Natural killer cell treated with Interleukin-12 subunit alpha and Interleukin-12 subunit beta and Interleukin-15 and Interleukin-18, amount 100 ng/mL, for 72 hours (primary cell): Measurements from ENCODE around the gene GABBR2. TPM values are rescaled to one million over a fixed set of nuclear protein-coding genes. Genes with fewer than 3 reads are reported as not detected.
A peak's percentile ranks its signal among the peaks of the same experiment; 100 is the strongest.

Experiments
- ATAC-seq, 2 donors: fragments of 150-1000 bp; cut with Tn5 transposase in 1 of 2; sonication (Bioruptor Pico), chemical (Tn5 transposase) in 1 of 2; 2 replicates each; pipeline ENCODE4 v1.10.0; 2021
- DNase-seq: peaks from one replicate; pipeline ENCODE4 v3.0.0; 2022; ENCODE audit warnings: low spot score
- H3K27ac Mint-ChIP-seq, 2 donors: 1 replicate in 1 of 2; 2 replicates in 1 of 2; pipeline ENCODE4 v1.8.0; 2022; ENCODE audit warnings: mixed read lengths in 2 of 2, mild to moderate bottlenecking in 1 of 2, moderate library complexity in 1 of 2
- H3K27me3 Mint-ChIP-seq, 2 donors: 1 replicate in 1 of 2; 2 replicates in 1 of 2; pipeline ENCODE4 v1.8.0; 2022; ENCODE audit warnings: mixed read lengths in 2 of 2
- H3K36me3 Mint-ChIP-seq: one replicate; pipeline ENCODE4 v1.8.0; 2022; ENCODE audit warnings: mixed read lengths
- H3K4me1 Mint-ChIP-seq, 2 donors: 1 replicate in 1 of 2; 2 replicates in 1 of 2; pipeline ENCODE4 v1.8.0; 2022; ENCODE audit warnings: low read depth in 2 of 2, mixed read lengths in 2 of 2, mild to moderate bottlenecking in 1 of 2
- H3K4me3 Mint-ChIP-seq: one replicate; pipeline ENCODE4 v1.8.0; 2022; ENCODE audit warnings: mixed read lengths
- H3K9me3 Mint-ChIP-seq: 2 replicates; pipeline ENCODE4 v1.8.0; 2022; ENCODE audit warnings: mixed read lengths
- total RNA-seq, 2 donors: library from RNA; stranded (reverse); gene quantifications; one replicate each; pipeline ENCODE4 v1.2.3, GENCODE V29; 2022

GABBR2 gene
- total RNA-seq, 2 donors from 2014 or later = not detected

GRCh38 chr9:98248737-98249474 lies 459.8 kb downstream of the GABBR2 start:
- ATAC-seq (peak in 1 of 2 donors; percentile 49), DNase-seq (no peak)
- Mint-ChIP-seq H3K9me3 (no peaks in the 10 kb centered on the region), H3K36me3 (no peaks in the 10 kb centered on the region), H3K4me3 (no peak overlapping the region), H3K27me3 (no peaks in the 10 kb centered on the region), H3K27ac (peak overlapping the region; percentile 2 to 17), H3K4me1 (peaks cover 16 to 22% of the 10 kb centered on the region in 2 donors)

- Mint-ChIP-seq H3K27ac (peak overlapping the region in 1 of 2 donors; percentile 17), H3K27me3 (no peaks in the 10 kb centered on the region), H3K4me1 (peaks cover 8 to 15% of the 10 kb centered on the region in 2 donors), H3K9me3 (no peaks in the 10 kb centered on the region), H3K36me3 (no peaks in the 10 kb centered on the region), H3K4me3 (no peak overlapping the region)
- DNase-seq = no peak
- no peak for ATAC-seq
These were observed 460.7 kb downstream of the GABBR2 start for GRCh38 chr9:98247831-98248657.

DNA sequence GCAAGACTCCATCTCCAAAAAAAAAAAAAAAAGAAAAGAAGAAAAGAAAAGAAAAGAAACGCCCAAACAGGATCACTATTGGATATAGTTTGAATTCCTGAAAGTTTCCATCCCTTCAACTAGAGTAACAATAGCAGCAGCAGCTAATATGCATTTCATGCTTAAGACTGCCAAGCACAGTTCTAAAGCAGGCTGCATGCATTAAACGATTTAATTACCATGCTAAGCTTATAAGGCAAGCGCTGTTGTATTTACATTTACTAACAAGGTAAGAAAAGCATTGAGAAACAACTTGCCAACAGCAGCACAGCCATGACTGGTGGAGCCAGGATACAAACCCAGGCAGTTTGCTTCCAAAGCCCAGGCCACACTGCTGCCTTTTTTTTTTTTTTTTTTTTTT lies 466.3 kb downstream of the GABBR2 start:
- Mint-ChIP-seq H3K4me1 (no peaks in the 10 kb centered on the region), H3K27me3 (no peaks in the 10 kb centered on the region), H3K36me3 (no peaks in the 10 kb centered on the region), H3K27ac (no peak overlapping the region), H3K4me3 (no peak overlapping the region), H3K9me3 (no peaks in the 10 kb centered on the region)
- ATAC-seq (no peak), DNase-seq (no peak)

- Mint-ChIP-seq H3K9me3 (no peaks in the 10 kb centered on the region), H3K27me3 (no peaks in the 10 kb centered on the region), H3K4me3 (no peak overlapping the region), H3K27ac (no peak overlapping the region), H3K4me1 (no peaks in the 10 kb centered on the region), H3K36me3 (no peaks in the 10 kb centered on the region)
- no peak for DNase-seq
- no peak for ATAC-seq
These were observed 467.1 kb downstream of the GABBR2 start for GRCh38 chr9:98241357-98242300.

DNA sequence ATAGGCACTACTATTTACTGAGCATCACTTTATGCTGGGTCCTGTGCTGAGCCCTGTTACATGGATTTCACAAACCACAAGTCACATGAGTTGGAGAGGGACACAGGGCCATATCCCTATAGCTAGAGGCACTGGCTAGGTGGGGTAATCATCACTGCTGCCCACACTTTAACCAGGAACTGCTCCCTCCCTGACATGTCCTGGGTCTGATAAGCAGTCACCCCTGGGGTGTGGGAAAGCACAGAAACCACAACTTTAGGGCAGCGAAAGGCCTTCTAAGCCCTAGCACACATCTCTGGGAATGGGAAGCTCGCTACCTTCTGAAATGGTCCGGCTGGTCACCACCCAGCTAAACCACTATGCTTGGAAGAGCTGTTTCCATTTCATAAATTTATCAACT lies 468.3 kb downstream of the GABBR2 start:
- ATAC-seq = no peak
- DNase-seq = no peak
- no peaks in the 10 kb centered on the region for H3K27me3 Mint-ChIP-seq
- no peak overlapping the region for H3K27ac Mint-ChIP-seq
- H3K9me3 Mint-ChIP-seq = no peaks in the 10 kb centered on the region
- H3K4me3 Mint-ChIP-seq = no peak overlapping the region
- no peaks in the 10 kb centered on the region for H3K36me3 Mint-ChIP-seq
- no peaks in the 10 kb centered on the region for H3K4me1 Mint-ChIP-seq

Other genes starting within 250 kb of the GABBR2 start
- gene ANKS6, start 87.6 kb upstream of the GABBR2 start, total RNA-seq = 10 to 100 TPM in 1 of 2 donors, 1 to 10 TPM in 1; 7.0 to 18.5 TPM
- 1 to 10 TPM; 1.8 to 4.1 TPM for gene GALNT12, start 98.7 kb upstream of the GABBR2 start, total RNA-seq
- gene COL15A1, start 235.0 kb upstream of the GABBR2 start, total RNA-seq = under 1 TPM; 0.14 to 0.47 TPM